HG03442 (cell line): ENCODE measurements around the gene AWAT1.
"Not testable (repeated sequence)": the region's sequence is repeated elsewhere in the genome, so short reads cannot be mapped to it uniquely, and the experiment has no call there.

Experiments
- ATAC-seq: cut with Tn5 transposase; IDR thresholded peaks from one replicate; pipeline ENCODE4 v1.9.1; 2021; ENCODE audit warnings: mild to moderate bottlenecking, moderate library complexity; ENCODE audit not compliant: unreplicated experiment

The AWAT1 gene

GRCh38 chrX:70234355-70234754 lies at the start of gene AWAT1:
Gene AWAT1, plus strand, starts transcription at chrX:70234655. Its CDS starts 41 bp downstream, at chrX:70234696.
- ATAC-seq, result no peak

- ATAC-seq, result no peak
Observed at GRCh38 chrX:70190225-70190624, 44.2 kb upstream of the AWAT1 start.

GRCh38 chrX:70196961-70197720 lies 37.3 kb upstream of the AWAT1 start:
- ATAC-seq, result peak; percentile 85

GRCh38 chrX:70201732-70202131 lies 32.7 kb upstream of the AWAT1 start:
- ATAC-seq, result no peak

- ATAC-seq, result no peak
Observed at GRCh38 chrX:70208479-70208878, 26.0 kb upstream of the AWAT1 start.

- not testable (repeated sequence) for ATAC-seq
Observed at GRCh38 chrX:70209570-70209969, 24.9 kb upstream of the AWAT1 start.

GRCh38 chrX:70219938-70220764 lies 14.3 kb upstream of the AWAT1 start:
- ATAC-seq, result no peak

GRCh38 chrX:70226048-70226447 lies 8.4 kb upstream of the AWAT1 start:
- ATAC-seq, result no peak

GRCh38 chrX:70226687-70227086 lies 7.8 kb upstream of the AWAT1 start:
- no peak for ATAC-seq

- no peak for ATAC-seq
Observed at GRCh38 chrX:70231666-70232065, 2.8 kb upstream of the AWAT1 start.

- ATAC-seq, result no peak
Observed at GRCh38 chrX:70240751-70241150, 6.3 kb downstream of the AWAT1 start.

GRCh38 chrX:70241501-70241900 lies 7.0 kb downstream of the AWAT1 start:
- no peak for ATAC-seq

GRCh38 chrX:70243601-70244000 lies 9.1 kb downstream of the AWAT1 start:
- ATAC-seq, result not testable (repeated sequence)

- ATAC-seq, result no peak
Observed at GRCh38 chrX:70244881-70245280, 10.4 kb downstream of the AWAT1 start.

GRCh38 chrX:70247252-70247651 lies 12.8 kb downstream of the AWAT1 start:
- no peak for ATAC-seq

- ATAC-seq, result no peak
Observed at GRCh38 chrX:70252491-70252890, 18.0 kb downstream of the AWAT1 start.

GRCh38 chrX:70253377-70254062 lies 19.1 kb downstream of the AWAT1 start:
- no peak for ATAC-seq

- no peak for ATAC-seq
Observed at GRCh38 chrX:70254063-70254400, 19.6 kb downstream of the AWAT1 start.

- ATAC-seq, result no peak
Observed at GRCh38 chrX:70254909-70255308, 20.5 kb downstream of the AWAT1 start.

- ATAC-seq, result no peak
Observed at GRCh38 chrX:70255452-70255851, 21.0 kb downstream of the AWAT1 start.

- no peak for ATAC-seq
Observed at GRCh38 chrX:70257423-70258288, 23.2 kb downstream of the AWAT1 start.
